ENCODE data around the gene BGN. TPM values are rescaled to one million over a fixed set of nuclear protein-coding genes. Genes with fewer than 3 reads are reported as not detected.

The BGN gene
- total RNA-seq (2014; rRNA removed; shearing (Covaris generic)) = not detected in 2 replicates
- not detected in 2 replicates for total RNA-seq (2022)
- Bru-seq, nascent RNA = not detected
- BruChase-seq, experiment 1, labeled RNA remaining after a 6-hour chase = percentile 8 among the genes with signal in this experiment
- not detected for BruChase-seq, experiment 2, labeled RNA remaining after a 2-hour chase
- long read RNA-seq = 0 reads

DNA sequence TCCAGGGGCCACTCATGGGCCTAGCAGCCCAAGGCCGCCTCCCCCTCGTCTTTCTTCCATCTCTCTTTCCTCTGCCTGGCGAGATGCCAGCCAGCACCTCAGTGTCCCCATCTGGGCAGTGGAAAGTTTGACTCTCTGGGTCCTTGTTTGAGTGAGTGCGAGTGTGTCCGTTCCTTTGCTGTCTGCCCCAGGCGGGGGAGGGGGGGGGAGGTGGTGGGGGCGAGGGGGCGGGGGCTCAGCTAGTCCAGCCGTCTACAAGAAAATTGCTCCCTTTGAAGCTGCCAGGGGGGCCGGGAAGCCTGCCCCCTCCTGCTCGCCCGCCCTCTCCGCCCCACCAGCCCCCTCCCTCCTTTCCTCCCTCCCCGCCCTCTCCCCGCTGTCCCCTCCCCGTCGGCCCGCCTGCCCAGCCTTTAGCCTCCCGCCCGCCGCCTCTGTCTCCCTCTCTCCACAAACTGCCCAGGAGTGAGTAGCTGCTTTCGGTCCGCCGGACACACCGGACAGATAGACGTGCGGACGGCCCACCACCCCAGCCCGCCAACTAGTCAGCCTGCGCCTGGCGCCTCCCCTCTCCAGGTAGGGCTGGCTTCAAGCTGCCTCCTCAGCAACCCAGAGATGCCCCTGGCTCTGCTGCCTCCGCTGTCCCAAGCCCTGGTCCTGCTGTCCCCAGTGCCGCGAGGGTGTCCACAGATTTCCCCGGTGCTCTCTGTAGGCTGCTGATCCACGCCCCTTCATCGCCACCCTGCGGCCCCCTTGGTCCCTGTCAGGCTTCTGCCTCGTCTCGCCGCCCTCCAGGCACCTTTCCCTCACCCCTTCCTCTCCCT, at the start of gene BGN:
TSS of gene BGN (plus strand) at position 440 of the 821 bp plus-strand sequence. CDS start 9,652 bp downstream, outside the sequence.
- Histone ChIP-seq H3K4me2 (ENCODE audit: low read length) (no peak within 1 kb of the TSS), H3K4me1 (ENCODE audit: insufficient read depth, low read length, poor library complexity, severe bottlenecking) (no peaks in the 10 kb centered on the region), H3K36me3 (ENCODE audit: insufficient read depth, low read length) (no peaks in the 10 kb centered on the region), H3K9me3 (ENCODE audit: low read length) (no peaks in the 10 kb centered on the region), H4K20me1 (ENCODE audit: insufficient read depth, low read length) (no peaks in the 10 kb centered on the region), H2AFZ (ENCODE audit: low read length) (no peak within 1 kb of the TSS), H3K9me2 (ENCODE audit: insufficient read depth, low read length) (no peaks in the 10 kb centered on the region), H3K79me2 (ENCODE audit: insufficient read depth, low read depth, low read length) (no peaks in the 10 kb centered on the region), H3K4me3 (ENCODE audit: low read depth, low read length, poor library complexity, severe bottlenecking) (no peak within 1 kb of the TSS), H3K27ac (ENCODE audit: low read depth, low read length, poor library complexity, severe bottlenecking) (no peak within 1 kb of the TSS)
- no peak for DNase-seq (ENCODE audit: low spot score)
- CTCF ChIA-PET (ENCODE audit: unreplicated experiment) = no interaction called here
- intact Hi-C loops (cut with micrococcal nuclease; ENCODE audit: unreplicated experiment) = no loop called here
- POLR2A ChIA-PET = no interaction called here
- TF ChIP-seq CTCF (conservative IDR thresholded peaks at IDR 0.05; ENCODE audit: low read length) = no peak
- TF ChIP-seq EZH2phosphoT487 (IDR thresholded peaks at IDR 0.05; ENCODE audit: borderline replicate concordance, low read depth, low read length) = no peak
- no TSS peak for BruUV-seq (replicated peaks)

DNA sequence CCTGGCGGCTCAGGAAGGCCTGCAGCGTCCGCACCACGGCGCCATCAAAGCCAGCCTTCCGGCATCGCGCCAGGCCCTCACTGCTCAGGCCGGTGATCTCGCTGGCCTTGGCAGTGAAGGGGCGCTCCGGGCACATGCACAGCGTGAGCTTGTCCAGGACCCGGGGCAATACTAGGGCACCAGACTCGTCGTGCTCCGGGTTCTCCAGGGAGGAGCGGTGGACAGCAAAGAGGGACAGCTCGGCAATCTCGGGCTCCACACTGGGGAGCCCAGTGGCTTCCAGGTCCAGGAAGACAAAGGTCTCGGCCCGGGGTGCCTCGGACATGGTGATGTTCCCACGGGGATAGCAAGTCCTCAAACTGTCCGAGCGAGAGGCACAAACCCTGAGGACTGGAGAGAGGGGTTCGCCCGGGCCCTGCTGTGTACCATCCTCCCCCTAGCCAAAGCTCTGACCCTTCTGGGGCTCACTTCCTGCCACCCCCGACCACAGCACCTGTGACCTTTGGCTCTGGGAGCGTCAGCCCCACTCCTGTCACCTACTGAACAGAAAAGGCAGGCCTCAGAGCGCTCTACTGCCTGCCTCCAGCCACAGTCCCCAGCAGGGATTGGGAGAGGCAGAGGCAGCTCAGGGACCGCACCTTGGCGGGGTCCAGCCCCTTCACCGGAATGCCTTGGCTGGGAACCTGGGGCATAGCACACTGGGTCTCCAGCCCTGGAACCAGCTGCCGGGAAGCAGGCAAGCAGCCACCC, 49.5 kb upstream of the BGN start:
- TF ChIP-seq EZH2phosphoT487 (IDR thresholded peaks at IDR 0.05; ENCODE audit: borderline replicate concordance, low read depth, low read length) (no peak), CTCF (conservative IDR thresholded peaks at IDR 0.05; ENCODE audit: low read length) (no peak)
- H3K79me2 ChIP-seq (ENCODE audit: insufficient read depth, low read depth, low read length) = no peaks in the 10 kb centered on the region
- BruUV-seq (replicated peaks) = no TSS peak
- H4K20me1 ChIP-seq (ENCODE audit: insufficient read depth, low read length) = no peaks in the 10 kb centered on the region
- no peaks in the 10 kb centered on the region for H3K4me1 ChIP-seq (ENCODE audit: insufficient read depth, low read length, poor library complexity, severe bottlenecking)
- ChIA-PET CTCF (ENCODE audit: unreplicated experiment) (no interaction called here), POLR2A (no interaction called here)
- no peak overlapping the region for H2AFZ ChIP-seq (ENCODE audit: low read length)
- H3K36me3 ChIP-seq (ENCODE audit: insufficient read depth, low read length) = peaks cover 2% of the 10 kb centered on the region; the same call in 1 of the 2 replicates
- no peak overlapping the region for H3K4me2 ChIP-seq (ENCODE audit: low read length)
- H3K4me3 ChIP-seq (ENCODE audit: low read depth, low read length, poor library complexity, severe bottlenecking) = no peak overlapping the region
- intact Hi-C loops (cut with micrococcal nuclease; ENCODE audit: unreplicated experiment) = no loop called here
- H3K9me2 ChIP-seq (ENCODE audit: insufficient read depth, low read length) = no peaks in the 10 kb centered on the region
- no peak for DNase-seq (ENCODE audit: low spot score)
- no peak overlapping the region for H3K27ac ChIP-seq (ENCODE audit: low read depth, low read length, poor library complexity, severe bottlenecking)
- H3K9me3 ChIP-seq (ENCODE audit: low read length) = no peaks in the 10 kb centered on the region
